Activated T-cell treated with anti-CD3 and anti-CD28 coated beads for 48 hours (primary cell): ENCODE data around the gene CYFIP2.
"Not testable (repeated sequence)": the region's sequence is repeated elsewhere in the genome, so short reads cannot be mapped to it uniquely, and the experiment has no call there.

Source experiments
- DNase-seq: peaks from one replicate; pipeline ENCODE4 v3.0.0-alpha.2; 2020; ENCODE audit warnings: low read depth

The CYFIP2 gene

GRCh38 chr5:157390551-157391297 is 124.8 kb downstream of the CYFIP2 start:
- peak; percentile 66 for DNase-seq

- no peak for DNase-seq
Observed at GRCh38 chr5:157398305-157398704, 132.4 kb downstream of the CYFIP2 start.

- DNase-seq, result no peak
Observed at GRCh38 chr5:157400741-157401495, 135.0 kb downstream of the CYFIP2 start.

- no peak for DNase-seq
Observed at GRCh38 chr5:157415838-157416237, 149.9 kb downstream of the CYFIP2 start.

- DNase-seq, result not testable (repeated sequence)
Observed at GRCh38 chr5:157419521-157419920, 153.6 kb downstream of the CYFIP2 start.

GRCh38 chr5:157429920-157430319 is 164.0 kb downstream of the CYFIP2 start:
- DNase-seq, result not testable (repeated sequence)

- no peak for DNase-seq
Observed at GRCh38 chr5:157431544-157432200, 165.7 kb downstream of the CYFIP2 start.

- DNase-seq, result no peak
Observed at GRCh38 chr5:157434096-157434495, 168.2 kb downstream of the CYFIP2 start.

- DNase-seq, result no peak
Observed at GRCh38 chr5:157443041-157443549, 177.2 kb downstream of the CYFIP2 start.

- DNase-seq, result no peak
Observed at GRCh38 chr5:157444224-157444623, 178.3 kb downstream of the CYFIP2 start.
